ENCODE measurements around the gene FGFR1OP2. TPM values are rescaled to one million over a fixed set of nuclear protein-coding genes. Genes with fewer than 3 reads are reported as not detected.
"Not testable (repeated sequence)": the region's sequence is repeated elsewhere in the genome, so short reads cannot be mapped to it uniquely, and the experiment has no call there.

FGFR1OP2 gene
- total RNA-seq, 1 donor = 52.5 TPM

GRCh38 chr12:26940516-26941214, 2.4 kb downstream of the FGFR1OP2 start:
- peak overlapping the region; percentile 11 for H3K4me3 ChIP-seq (ENCODE audit: low read depth, low read length)
- no peak for TF ChIP-seq CTCF (IDR thresholded peaks at IDR 0.05; ENCODE audit: insufficient read depth, low read length)
- DNase-seq (ENCODE audit: low read depth) = peak; percentile 42

- no peak for TF ChIP-seq CTCF (IDR thresholded peaks at IDR 0.05; ENCODE audit: insufficient read depth, low read length)
- no peak overlapping the region for H3K4me3 ChIP-seq (ENCODE audit: low read depth, low read length)
- no peak for DNase-seq (ENCODE audit: low read depth)
Observed at GRCh38 chr12:26941215-26941594, 2.9 kb downstream of the FGFR1OP2 start.

- DNase-seq (ENCODE audit: low read depth) = no peak
- no peak overlapping the region for H3K4me3 ChIP-seq (ENCODE audit: low read depth, low read length)
- no peak for TF ChIP-seq CTCF (IDR thresholded peaks at IDR 0.05; ENCODE audit: insufficient read depth, low read length)
Observed at GRCh38 chr12:26948309-26948708, 10.0 kb downstream of the FGFR1OP2 start.

- no peak overlapping the region for H3K4me3 ChIP-seq (ENCODE audit: low read depth, low read length)
- peak; percentile 38 for DNase-seq (ENCODE audit: low read depth)
- no peak for TF ChIP-seq CTCF (IDR thresholded peaks at IDR 0.05; ENCODE audit: insufficient read depth, low read length)
Observed at GRCh38 chr12:26953447-26953846, 15.2 kb downstream of the FGFR1OP2 start.

- TF ChIP-seq CTCF (IDR thresholded peaks at IDR 0.05; ENCODE audit: insufficient read depth, low read length) = no peak
- H3K4me3 ChIP-seq (ENCODE audit: low read depth, low read length) = no peak overlapping the region
- DNase-seq (ENCODE audit: low read depth) = no peak
Observed at GRCh38 chr12:26954027-26954426, 15.8 kb downstream of the FGFR1OP2 start.

- DNase-seq (ENCODE audit: low read depth); H3K4me3 ChIP-seq (ENCODE audit: low read depth, low read length): not testable (repeated sequence)
Observed at GRCh38 chr12:26961391-26961790, 23.1 kb downstream of the FGFR1OP2 start.

GRCh38 chr12:26961803-26962202, 23.5 kb downstream of the FGFR1OP2 start:
- DNase-seq (ENCODE audit: low read depth) = no peak
- no peak for TF ChIP-seq CTCF (IDR thresholded peaks at IDR 0.05; ENCODE audit: insufficient read depth, low read length)

More at GRCh38 chr12:26961803-26962202, 23.5 kb downstream of the FGFR1OP2 start:
- no peak overlapping the region for H3K4me3 ChIP-seq (ENCODE audit: low read depth, low read length)

Measured in fibroblast of the aortic adventitia (primary cell).